Natural killer cell treated with Interleukin-12 subunit alpha and Interleukin-12 subunit beta and Interleukin-15 and Interleukin-18, amount 100 ng/mL, for 72 hours (primary cell): Measurements from ENCODE around the gene EHD4. TPM values are rescaled to one million over a fixed set of nuclear protein-coding genes. Genes with fewer than 3 reads are reported as not detected.

Source experiments
- ATAC-seq, 2 donors: fragments of 150-1000 bp; cut with Tn5 transposase in 1 of 2; sonication (Bioruptor Pico), chemical (Tn5 transposase) in 1 of 2; 2 replicates each; pipeline ENCODE4 v1.10.0; 2021
- DNase-seq: peaks from one replicate; pipeline ENCODE4 v3.0.0; 2022; ENCODE audit warnings: low spot score
- H3K27ac Mint-ChIP-seq, 2 donors: 1 replicate in 1 of 2; 2 replicates in 1 of 2; pipeline ENCODE4 v1.8.0; 2022; ENCODE audit warnings: mixed read lengths in 2 of 2, mild to moderate bottlenecking in 1 of 2, moderate library complexity in 1 of 2
- H3K27me3 Mint-ChIP-seq, 2 donors: 1 replicate in 1 of 2; 2 replicates in 1 of 2; pipeline ENCODE4 v1.8.0; 2022; ENCODE audit warnings: mixed read lengths in 2 of 2
- H3K36me3 Mint-ChIP-seq: one replicate; pipeline ENCODE4 v1.8.0; 2022; ENCODE audit warnings: mixed read lengths
- H3K4me1 Mint-ChIP-seq, 2 donors: 1 replicate in 1 of 2; 2 replicates in 1 of 2; pipeline ENCODE4 v1.8.0; 2022; ENCODE audit warnings: low read depth in 2 of 2, mixed read lengths in 2 of 2, mild to moderate bottlenecking in 1 of 2
- H3K4me3 Mint-ChIP-seq: one replicate; pipeline ENCODE4 v1.8.0; 2022; ENCODE audit warnings: mixed read lengths
- H3K9me3 Mint-ChIP-seq: 2 replicates; pipeline ENCODE4 v1.8.0; 2022; ENCODE audit warnings: mixed read lengths
- total RNA-seq, 2 donors: library from RNA; stranded (reverse); gene quantifications; one replicate each; pipeline ENCODE4 v1.2.3, GENCODE V29; 2022

The EHD4 gene
- total RNA-seq, 2 donors from 2014 or later: 19.9 to 24.5 TPM

DNA sequence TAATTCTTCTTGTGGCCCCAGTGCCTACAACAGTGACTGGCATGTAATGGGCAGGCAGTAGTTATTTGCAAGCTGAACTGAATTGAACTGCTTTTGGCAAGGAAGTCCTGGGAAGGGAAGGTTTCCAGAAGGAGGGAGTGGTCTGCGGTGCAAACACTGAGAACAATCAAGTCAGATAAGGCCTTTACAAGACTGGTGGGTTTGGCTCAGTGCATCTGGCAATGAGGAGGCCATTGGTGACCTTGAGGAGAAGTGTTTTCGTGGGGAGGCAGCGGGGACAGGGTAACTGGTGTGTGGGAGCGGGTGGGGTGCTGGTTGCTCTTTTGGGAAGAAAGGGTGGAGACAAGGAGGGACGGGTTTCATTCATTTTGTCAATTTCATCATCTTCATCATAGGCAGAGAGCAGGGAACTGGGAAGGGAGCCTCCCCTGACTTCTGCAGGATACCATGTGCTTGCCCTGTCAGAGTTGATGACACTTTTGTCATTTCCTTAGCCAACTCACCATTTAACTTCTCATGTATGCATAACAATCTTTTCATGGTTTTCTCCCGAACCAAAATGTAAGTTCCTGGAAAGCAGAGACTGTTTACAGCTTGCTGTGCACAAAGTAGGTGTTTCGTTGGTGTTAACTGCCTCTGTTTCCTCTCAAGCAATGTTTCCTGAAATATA is 8.4 kb upstream of the EHD4 start:
- Mint-ChIP-seq H3K4me3 (no peak overlapping the region), H3K27ac (no peak overlapping the region), H3K9me3 (no peaks in the 10 kb centered on the region), H3K27me3 (peaks cover 8 to 17% of the 10 kb centered on the region in 2 donors), H3K36me3 (no peaks in the 10 kb centered on the region), H3K4me1 (no peaks in the 10 kb centered on the region)
- DNase-seq (no peak), ATAC-seq (no peak)

DNA sequence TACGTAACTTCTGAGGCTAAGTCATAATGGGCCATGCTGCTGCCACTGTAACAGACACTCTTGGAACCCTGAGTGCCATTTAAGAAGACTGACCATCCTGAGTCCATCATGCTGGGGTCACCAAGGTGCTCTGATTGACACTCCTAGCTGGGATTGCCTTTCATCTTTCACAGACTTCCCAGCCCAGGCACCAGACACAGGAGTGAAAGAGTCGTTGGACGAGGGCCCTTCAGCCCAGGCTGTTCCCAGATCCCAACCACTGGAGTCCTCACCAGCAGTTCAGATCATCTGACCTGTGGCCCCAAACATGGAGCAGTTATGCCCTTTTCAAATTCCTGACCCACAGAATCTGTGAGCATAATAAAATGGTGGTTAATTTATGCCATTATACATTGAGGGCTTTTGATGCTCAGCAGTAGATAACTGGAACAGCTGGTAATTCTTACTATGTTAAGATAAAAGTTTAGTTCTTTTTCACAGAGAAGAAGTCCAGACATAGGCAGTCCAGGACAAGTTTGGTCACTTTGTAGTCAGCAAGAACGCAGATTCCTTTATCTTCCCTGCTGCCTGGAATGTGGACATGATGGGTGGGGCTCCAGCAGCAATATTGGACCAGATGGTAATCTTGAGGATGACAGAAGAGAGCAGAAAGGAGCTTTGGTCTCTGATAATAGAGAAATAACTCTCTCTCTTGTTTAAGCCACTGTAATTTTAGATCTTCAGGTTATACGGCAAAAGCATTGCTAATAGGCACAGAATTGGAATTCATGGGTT is 7.3 kb upstream of the EHD4 start:
- DNase-seq (no peak), ATAC-seq (no peak)
- no peak overlapping the region for H3K27ac Mint-ChIP-seq
- no peaks in the 10 kb centered on the region for H3K9me3 Mint-ChIP-seq
- no peaks in the 10 kb centered on the region for H3K4me1 Mint-ChIP-seq
- peaks cover 13 to 29% of the 10 kb centered on the region in 2 donors for H3K27me3 Mint-ChIP-seq
- H3K4me3 Mint-ChIP-seq: no peak overlapping the region
- H3K36me3 Mint-ChIP-seq: no peaks in the 10 kb centered on the region

- Mint-ChIP-seq H3K4me3 (no peak overlapping the region), H3K9me3 (no peaks in the 10 kb centered on the region), H3K4me1 (peaks cover 5 to 10% of the 10 kb centered on the region in 2 donors), H3K36me3 (no peaks in the 10 kb centered on the region), H3K27me3 (peaks cover 19 to 39% of the 10 kb centered on the region in 2 donors), H3K27ac (no peak overlapping the region)
- ATAC-seq: no peak
- DNase-seq: no peak
These were observed 6.2 kb upstream of the EHD4 start for GRCh38 chr15:41978534-41978933.

- H3K27me3 Mint-ChIP-seq: peaks cover 19 to 39% of the 10 kb centered on the region in 2 donors
- H3K9me3 Mint-ChIP-seq: no peaks in the 10 kb centered on the region
- peaks cover 5 to 15% of the 10 kb centered on the region in 2 donors for H3K4me1 Mint-ChIP-seq
- no peak overlapping the region for H3K4me3 Mint-ChIP-seq
- ATAC-seq (no peak), DNase-seq (no peak)
- H3K27ac Mint-ChIP-seq: no peak overlapping the region
- no peaks in the 10 kb centered on the region for H3K36me3 Mint-ChIP-seq
These were observed 5.5 kb upstream of the EHD4 start for GRCh38 chr15:41977757-41978383.

DNA sequence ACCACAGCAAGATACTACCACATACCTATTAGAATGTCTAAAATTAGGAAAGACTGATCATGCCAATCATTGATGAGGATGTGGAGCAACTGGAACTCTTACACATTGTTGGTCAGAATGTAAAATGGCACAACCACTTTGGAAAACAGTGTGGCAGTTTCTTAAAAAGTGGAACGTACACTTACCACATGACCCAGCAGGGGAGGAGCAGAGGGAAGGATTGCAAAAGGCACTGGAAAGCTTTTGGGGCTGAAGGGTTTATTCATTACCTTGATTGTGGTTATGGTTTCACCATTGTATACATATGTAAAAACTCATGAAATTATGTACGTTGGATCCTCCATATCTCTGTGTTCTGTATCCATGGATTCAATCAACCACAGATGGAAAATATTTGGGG is 3.3 kb upstream of the EHD4 start:
- no peak overlapping the region for H3K4me3 Mint-ChIP-seq
- peaks cover 19 to 39% of the 10 kb centered on the region in 2 donors for H3K27me3 Mint-ChIP-seq
- DNase-seq (no peak), ATAC-seq (no peak)
- H3K9me3 Mint-ChIP-seq: no peaks in the 10 kb centered on the region
- no peaks in the 10 kb centered on the region for H3K36me3 Mint-ChIP-seq
- H3K4me1 Mint-ChIP-seq: peaks cover 18 to 22% of the 10 kb centered on the region in 2 donors
- no peak overlapping the region for H3K27ac Mint-ChIP-seq

GRCh38 chr15:41974041-41974440 is 1.7 kb upstream of the EHD4 start:
- no peaks in the 10 kb centered on the region for H3K9me3 Mint-ChIP-seq
- no peak overlapping the region for H3K4me3 Mint-ChIP-seq
- no peaks in the 10 kb centered on the region for H3K36me3 Mint-ChIP-seq
- ATAC-seq: no peak
- H3K27ac Mint-ChIP-seq: no peak overlapping the region
- peaks cover 30 to 32% of the 10 kb centered on the region in 2 donors for H3K4me1 Mint-ChIP-seq
- peaks cover 15 to 35% of the 10 kb centered on the region in 2 donors for H3K27me3 Mint-ChIP-seq
- DNase-seq: no peak

- DNase-seq (peak; percentile 66), ATAC-seq (peak; percentile 55 to 61)
- Mint-ChIP-seq H3K4me1 (peaks cover 39 to 51% of the 10 kb centered on the region in 2 donors), H3K36me3 (no peaks in the 10 kb centered on the region), H3K27me3 (peaks cover 11 to 27% of the 10 kb centered on the region in 2 donors), H3K4me3 (peak overlapping the region; percentile 89), H3K27ac (peak overlapping the region; percentile 81 to 84), H3K9me3 (no peaks in the 10 kb centered on the region)
These were observed 483 bp downstream of the EHD4 start for GRCh38 chr15:41971895-41972252.

GRCh38 chr15:41971089-41971894 is 1.1 kb downstream of the EHD4 start:
- ATAC-seq: peak; percentile 66 to 75
- Mint-ChIP-seq H3K4me1 (peaks cover 43 to 55% of the 10 kb centered on the region in 2 donors), H3K27me3 (peaks cover 11 to 23% of the 10 kb centered on the region in 2 donors), H3K27ac (peak overlapping the region; percentile 81 to 84), H3K36me3 (no peaks in the 10 kb centered on the region), H3K4me3 (peak overlapping the region; percentile 89), H3K9me3 (no peaks in the 10 kb centered on the region)
- DNase-seq: peak; percentile 83

DNA sequence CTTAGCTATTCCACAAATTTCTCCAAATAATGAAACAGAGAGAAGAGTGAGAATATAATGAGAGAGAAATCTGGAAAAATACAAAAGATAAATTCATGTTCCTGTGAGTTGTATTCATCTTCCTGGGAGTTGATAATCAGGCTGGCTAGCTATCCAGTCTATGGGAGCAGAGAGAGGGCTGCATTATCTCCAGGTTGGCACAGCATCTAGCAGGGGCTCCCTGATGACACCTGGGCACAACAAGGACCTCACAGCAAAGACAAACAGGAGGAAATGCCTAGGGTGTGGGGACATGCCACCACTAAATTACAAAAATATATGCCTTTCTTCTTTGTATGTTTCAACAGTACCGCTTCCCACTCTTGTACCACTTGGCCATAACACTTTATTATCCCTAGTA is 1.9 kb downstream of the EHD4 start:
- Mint-ChIP-seq H3K4me3 (peak overlapping the region; percentile 89), H3K36me3 (no peaks in the 10 kb centered on the region), H3K9me3 (no peaks in the 10 kb centered on the region), H3K4me1 (peaks cover 49 to 61% of the 10 kb centered on the region in 2 donors), H3K27ac (peak overlapping the region; percentile 81 to 84), H3K27me3 (peaks cover 8 to 19% of the 10 kb centered on the region in 2 donors)
- no peak for DNase-seq
- ATAC-seq: no peak

DNA sequence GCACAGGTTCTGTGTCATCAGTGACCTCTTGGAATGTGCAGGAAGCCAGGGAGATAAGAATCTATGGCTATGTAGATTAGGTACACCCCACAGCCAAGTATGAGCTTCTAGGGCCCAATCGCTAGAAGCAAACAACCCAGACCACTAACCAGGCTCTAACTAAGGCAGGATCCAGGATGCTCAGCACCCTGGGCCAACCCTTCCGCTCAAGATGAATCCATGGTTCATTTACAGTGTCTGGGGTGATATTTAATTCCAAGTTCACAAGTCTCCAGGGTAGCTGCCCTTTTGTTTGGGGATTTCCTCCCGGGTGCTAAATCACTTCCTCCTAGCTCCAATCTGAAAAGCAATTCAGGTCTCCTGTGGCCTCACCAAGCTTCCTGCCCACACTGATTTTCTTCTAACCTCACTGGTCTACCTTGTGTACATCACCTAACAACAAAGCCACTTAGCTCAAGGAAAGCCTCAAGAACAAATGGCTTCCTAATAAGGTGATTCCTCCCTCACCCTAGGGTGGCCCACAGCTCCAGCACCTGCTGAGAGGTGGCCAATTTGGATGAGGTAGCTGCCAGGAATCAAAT is 2.4 kb downstream of the EHD4 start:
- peaks cover 49 to 61% of the 10 kb centered on the region in 2 donors for H3K4me1 Mint-ChIP-seq
- H3K9me3 Mint-ChIP-seq: no peaks in the 10 kb centered on the region
- no peaks in the 10 kb centered on the region for H3K36me3 Mint-ChIP-seq
- peaks cover 7 to 14% of the 10 kb centered on the region in 2 donors for H3K27me3 Mint-ChIP-seq
- H3K27ac Mint-ChIP-seq: peak overlapping the region; percentile 81 to 84
- DNase-seq (no peak), ATAC-seq (no peak)
- peak overlapping the region; percentile 89 for H3K4me3 Mint-ChIP-seq

DNA sequence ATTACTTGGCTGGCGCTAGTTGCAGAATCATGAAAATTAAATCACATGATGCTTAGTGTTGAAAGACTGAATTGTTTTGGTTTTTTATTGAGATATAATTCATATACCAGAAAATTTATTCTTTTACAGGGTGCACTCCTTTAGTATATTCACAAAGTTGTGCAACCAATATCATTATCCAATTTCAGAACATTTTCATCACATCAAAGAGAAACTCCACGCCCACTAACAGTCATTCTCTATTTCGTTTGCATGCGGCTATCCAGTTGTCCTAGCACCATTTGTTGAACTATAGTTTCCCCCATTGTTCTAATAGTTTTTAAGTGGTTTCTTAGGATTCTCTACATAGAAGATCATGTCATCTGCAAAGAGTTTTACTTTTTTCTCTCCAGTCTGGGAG is 3.7 kb downstream of the EHD4 start:
- no peaks in the 10 kb centered on the region for H3K9me3 Mint-ChIP-seq
- no peak overlapping the region for H3K4me3 Mint-ChIP-seq
- peaks cover 0 to 1% of the 10 kb centered on the region in 2 donors for H3K27me3 Mint-ChIP-seq
- DNase-seq (no peak), ATAC-seq (no peak)
- H3K36me3 Mint-ChIP-seq: no peaks in the 10 kb centered on the region
- H3K4me1 Mint-ChIP-seq: peaks cover 45 to 53% of the 10 kb centered on the region in 2 donors
- peak overlapping the region; percentile 73 to 76 for H3K27ac Mint-ChIP-seq

DNA sequence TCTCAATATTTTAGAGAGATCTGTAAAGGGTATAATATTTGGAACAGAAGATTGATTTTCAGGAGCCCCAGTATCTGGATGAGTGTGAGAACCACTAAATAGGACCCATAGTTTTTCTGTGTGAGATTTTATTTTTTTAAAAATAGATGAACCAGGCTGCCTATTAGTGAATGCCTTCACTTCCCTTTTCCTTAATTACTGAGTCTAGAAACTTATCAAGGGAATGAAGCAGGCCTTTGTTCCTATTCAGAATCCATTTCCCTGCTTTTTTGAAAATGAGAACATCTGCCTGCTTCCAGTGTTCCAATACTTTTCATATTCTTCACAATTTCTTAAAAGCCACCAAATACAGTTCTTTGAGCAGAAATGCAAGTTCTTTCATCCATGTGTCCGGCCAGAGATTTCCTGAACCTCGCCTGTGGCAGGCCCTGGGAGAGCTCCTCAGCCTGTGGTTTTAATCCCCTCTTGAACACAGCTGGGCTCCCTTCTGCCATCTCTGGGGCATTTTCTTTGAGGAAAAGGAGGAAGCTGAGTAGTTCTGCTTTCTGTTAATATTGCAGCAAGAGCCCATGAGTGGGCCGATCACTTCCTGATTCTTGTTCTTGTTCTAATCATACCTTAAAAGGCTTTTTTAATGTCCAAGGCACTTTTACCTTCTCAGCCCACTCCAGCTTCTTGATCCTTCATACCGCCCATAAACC is 4.7 kb downstream of the EHD4 start:
- no peak for ATAC-seq
- peak overlapping the region; percentile 73 to 76 for H3K27ac Mint-ChIP-seq

More for the DNA sequence above, 4.7 kb downstream of the EHD4 start:
- Mint-ChIP-seq H3K27me3 (no peaks in the 10 kb centered on the region), H3K9me3 (no peaks in the 10 kb centered on the region), H3K4me1 (peaks cover 41 to 47% of the 10 kb centered on the region in 2 donors), H3K36me3 (no peaks in the 10 kb centered on the region), H3K4me3 (no peak overlapping the region)
- DNase-seq: no peak
